ELR (cell line): ENCODE data around the gene AQP5.
"Not testable (repeated sequence)": the region's sequence is repeated elsewhere in the genome, so short reads cannot be mapped to it uniquely, and the experiment has no call there.

Source experiments
- DNase-seq: peaks from one replicate; pipeline ENCODE4 v3.0.0-alpha.2; 2015; ENCODE audit warnings: low read depth

The AQP5 gene

DNA sequence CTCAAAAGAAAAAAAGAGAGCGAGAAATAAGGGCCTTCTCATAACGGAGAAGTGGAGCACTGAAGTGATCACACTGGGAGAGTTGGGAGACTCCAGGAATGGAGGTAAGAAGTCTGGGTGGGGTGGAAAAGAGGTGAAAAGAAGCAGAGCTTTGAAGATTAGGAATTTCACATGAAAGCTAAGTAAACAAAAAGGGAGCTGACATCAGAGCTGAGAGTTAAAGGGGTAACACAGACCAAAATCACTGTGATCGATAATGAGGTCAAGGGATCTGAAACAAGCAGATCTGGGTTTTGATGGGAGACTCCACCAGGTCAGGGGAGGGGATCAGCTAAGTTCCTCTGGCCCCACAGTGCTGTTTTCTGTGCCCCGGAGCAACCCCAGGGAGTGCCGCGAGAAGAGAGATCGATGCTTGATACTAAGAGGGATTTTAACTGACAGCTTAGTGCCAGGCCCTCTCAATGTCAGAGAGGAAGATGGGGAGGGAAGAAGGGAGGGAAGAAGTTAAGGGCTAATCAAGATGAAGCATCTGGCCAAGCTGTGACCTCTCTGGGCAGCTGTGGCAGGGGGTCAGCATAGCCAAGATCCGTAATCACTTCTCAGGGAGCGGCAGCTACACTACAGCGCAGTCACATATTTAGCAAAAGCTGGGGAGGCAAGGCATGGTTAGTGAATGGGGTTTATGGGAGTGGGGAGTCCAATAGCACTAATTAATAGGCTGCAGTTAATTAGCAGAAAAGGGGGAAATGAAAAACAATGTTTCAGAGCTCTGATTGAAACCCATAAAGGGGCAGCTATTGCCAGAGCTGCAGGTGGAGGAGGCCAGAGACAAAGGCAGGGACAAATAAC is 19.1 kb downstream of the AQP5 start:
- no peak for DNase-seq

DNA sequence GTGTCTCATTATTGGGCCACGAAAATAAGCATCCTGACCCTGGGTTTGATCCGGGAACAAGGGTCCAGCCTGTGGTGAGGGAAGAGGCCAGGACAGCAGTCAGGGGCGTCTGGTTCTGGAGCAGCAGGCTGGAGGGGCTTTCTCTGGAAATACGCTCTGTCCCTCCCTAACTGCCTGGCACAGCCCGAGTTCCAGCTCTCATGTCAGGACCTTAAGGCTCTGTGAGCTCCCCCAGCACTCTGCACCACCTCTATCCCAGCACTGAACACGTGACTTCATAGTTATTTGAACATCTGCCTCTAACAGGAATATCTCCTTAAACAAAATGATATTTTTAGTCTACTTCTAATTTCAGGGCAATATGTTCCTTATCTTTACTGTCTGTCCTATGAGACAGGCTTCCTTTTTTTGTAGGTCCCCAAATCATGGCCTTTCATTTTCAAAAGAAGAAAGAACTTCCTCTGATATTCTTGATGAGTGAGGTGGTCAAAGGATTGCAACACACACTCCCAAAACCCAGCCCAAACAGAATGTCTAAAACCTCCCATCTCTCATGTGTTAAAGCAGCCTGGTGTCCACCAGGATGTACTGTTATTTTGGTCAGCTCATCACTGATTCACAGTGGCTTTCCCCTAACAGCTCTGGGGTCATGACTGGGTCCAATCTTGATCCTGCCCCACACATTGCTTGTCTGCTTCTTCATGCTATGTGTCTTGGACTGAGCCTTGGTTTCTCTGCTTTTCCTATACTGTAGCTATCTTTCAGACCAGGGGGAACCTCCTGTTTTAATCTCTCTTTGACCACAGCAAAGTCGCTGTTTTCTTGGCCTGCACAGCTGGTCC is 20.8 kb downstream of the AQP5 start:
- DNase-seq, result peak; percentile 58

DNA sequence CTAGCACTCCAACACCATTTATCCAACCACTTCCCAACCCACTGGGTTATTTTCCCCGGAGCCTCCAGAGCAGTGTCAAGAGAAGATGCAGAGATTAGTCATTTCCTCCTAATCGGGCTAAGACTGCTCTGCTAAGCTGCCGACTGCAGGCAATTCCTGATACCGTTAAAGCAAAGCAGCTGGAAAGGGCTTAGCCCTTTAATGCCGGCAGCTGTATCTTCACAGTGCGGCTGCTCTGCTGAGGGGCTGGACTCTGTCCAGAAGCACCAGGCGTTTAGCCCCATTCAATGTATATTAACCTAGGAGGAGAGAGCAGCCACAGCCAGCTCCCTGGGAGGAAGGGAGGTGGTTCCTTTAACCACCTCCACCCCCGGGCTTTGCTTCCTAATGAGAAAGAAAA is 22.2 kb downstream of the AQP5 start:
- DNase-seq, result peak; percentile 91

- DNase-seq, result peak; percentile 32
Measured at GRCh38 chr12:49984476-49985359, 23.0 kb downstream of the AQP5 start.

- DNase-seq, result peak; percentile 41
Measured at GRCh38 chr12:49985981-49986380, 24.3 kb downstream of the AQP5 start.

DNA sequence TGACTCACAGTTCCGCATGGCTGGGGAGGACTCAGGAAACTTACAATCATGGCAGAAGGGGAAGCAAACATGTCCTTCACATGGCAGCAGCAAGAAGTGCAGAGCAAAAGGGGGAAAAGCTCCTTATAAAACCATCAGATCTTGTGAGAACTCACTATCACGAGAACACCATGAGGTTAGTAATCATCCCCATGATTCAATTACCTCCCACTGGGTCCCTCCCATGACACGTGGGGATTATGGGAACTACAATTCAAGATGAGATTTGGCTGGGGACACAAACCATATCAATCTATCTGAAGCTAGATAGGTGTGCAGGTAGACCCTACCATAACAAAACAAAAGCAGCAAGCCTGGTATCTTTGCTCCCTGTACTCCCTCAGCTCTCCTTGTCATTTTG is 24.8 kb downstream of the AQP5 start:
- not testable (repeated sequence) for DNase-seq

DNA sequence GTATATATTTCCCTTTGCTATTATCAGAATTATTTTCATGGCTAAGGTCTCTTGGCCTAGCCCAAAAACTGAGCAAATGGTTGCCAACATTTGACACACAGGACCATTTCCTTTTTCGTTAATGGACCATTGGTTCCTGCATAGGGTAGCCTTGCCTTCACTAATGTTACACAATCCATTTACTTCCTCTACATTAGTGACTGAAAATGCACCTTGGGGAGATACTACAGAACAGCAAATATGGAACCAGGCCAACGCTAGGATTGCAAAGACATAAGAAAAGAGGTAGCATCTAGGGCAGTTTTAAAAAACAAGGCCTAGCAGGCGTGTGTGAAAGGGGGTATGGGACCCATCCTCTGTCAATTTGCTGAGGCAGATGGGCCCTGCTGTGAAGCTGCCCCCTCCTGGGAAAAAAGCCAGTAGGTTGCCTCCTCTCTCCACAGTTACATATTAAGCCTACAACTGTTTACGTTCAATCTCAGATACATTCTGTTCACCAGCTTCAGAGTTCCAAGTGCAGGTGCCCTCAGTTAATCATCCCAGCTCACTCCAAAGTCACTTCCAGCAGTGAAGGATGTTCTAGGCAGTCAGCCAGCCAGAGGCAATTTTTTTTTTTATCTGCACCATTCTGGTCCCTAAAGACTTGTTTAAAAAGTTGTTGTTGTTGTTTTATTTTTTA is 26.1 kb downstream of the AQP5 start:
- no peak for DNase-seq

- DNase-seq, result not testable (repeated sequence)
Measured at GRCh38 chr12:49989400-49989799, 27.7 kb downstream of the AQP5 start.

- DNase-seq, result no peak
Measured at GRCh38 chr12:49990273-49990672, 28.6 kb downstream of the AQP5 start.

DNA sequence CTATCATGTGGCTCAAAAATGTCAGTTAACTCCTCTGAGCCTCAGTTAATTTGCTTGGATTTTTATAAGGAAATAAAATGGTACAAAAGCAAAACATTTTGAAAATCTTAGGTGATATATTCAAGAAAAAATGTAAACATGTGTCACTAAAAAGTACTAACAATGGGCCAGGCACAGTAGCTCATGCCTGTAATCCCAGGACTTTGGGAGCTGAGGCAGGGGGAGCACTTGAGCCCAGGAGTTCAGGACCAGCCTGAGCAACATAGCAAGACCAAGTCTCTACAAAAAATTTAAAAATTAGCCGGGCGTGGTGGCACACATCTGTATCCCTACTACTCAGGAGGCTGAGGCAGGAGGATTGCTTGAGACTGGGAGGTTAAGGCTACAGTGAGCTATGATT is 36.8 kb downstream of the AQP5 start:
- DNase-seq, result no peak

DNA sequence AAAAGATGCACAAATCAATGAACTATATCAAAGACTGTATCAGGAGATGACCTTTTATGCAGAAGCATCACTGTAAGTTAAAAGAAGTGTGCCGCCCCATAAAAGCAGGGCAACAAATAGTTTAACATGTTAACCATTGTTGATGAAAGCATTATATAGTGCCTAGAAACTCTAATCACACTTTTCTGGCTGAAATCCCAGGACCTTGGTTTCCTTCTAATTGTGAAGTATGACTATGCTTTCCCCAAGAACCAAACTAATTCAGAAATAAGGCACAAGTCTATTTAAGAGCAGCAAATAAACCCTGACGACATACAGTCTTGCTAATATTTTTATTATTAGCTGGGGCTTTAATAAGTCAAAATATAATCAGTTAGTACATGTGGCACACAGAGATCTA is 41.9 kb downstream of the AQP5 start:
- no peak for DNase-seq

DNA sequence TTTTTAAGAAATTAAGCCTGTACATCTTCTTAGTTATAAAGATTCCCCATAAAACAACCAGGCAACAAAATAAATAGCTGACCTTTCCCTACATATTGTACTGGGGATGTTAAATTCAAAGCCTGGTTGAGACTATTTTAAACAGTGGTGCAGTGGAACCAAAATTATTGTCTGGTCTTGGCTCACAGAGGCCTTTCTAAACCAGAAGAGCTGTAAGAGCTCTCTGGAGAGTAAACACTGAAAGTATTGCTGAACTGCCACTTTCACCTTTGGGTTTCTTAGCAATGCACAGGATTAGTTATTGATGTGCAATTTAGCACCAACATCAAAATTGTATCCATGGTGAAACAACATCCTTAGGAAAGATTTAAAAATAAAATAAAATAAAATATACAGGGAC is 43.0 kb downstream of the AQP5 start:
- DNase-seq, result no peak

GRCh38 chr12:50005175-50005574 is 43.5 kb downstream of the AQP5 start:
- no peak for DNase-seq

DNA sequence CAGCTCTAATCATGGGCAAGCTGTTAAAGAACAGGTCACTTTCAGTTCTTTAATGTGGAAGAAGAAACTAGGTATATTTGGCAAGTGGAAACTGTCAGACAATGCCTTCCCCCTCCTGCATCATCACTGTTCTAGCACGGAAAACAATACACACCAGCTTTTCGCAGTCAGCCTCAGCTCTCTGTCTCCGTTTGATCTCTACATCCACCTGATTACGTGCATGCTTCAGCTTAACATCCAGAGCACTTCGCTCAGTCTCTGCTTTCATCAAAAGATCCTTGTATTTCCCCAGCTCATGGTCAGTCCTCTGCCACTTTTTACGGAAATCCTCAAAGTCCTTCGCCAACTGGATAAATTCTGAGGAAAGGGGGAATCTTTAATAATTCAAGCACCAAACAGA is 44.6 kb downstream of the AQP5 start:
- no peak for DNase-seq

DNA sequence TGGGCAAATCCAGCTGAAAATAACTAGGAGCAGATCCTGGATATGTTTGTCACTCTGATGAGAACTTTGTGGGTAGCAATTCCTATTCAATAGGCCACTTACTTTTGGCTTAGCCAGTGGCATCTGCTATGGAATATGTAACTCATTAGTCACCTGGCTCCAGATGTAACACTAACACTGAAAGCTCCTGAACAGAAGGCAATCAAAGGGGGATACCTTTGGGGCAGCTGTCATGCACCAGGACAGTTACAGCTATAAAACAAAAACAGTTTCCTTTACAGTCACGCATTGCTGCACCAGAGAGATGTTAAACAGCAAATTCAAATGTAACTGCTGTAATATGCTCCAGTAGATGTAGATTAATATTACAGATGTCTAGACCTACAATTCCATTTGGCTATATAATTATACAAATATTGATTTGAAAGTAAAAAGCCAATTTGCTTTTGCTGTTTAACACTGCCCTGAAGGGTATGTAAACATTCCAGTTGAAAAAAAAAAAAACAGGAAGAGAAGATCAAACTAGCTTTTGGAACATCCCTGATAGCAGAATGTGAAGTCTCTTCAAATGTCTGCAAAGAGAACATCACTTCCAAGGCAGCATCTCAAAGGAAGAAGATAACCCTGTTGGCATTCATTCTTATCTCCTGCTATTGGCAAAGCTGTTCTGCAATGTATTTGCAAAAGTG is 45.2 kb downstream of the AQP5 start:
- DNase-seq, result peak; percentile 78

- DNase-seq, result no peak
Measured at GRCh38 chr12:50013361-50014147, 51.9 kb downstream of the AQP5 start.

DNA sequence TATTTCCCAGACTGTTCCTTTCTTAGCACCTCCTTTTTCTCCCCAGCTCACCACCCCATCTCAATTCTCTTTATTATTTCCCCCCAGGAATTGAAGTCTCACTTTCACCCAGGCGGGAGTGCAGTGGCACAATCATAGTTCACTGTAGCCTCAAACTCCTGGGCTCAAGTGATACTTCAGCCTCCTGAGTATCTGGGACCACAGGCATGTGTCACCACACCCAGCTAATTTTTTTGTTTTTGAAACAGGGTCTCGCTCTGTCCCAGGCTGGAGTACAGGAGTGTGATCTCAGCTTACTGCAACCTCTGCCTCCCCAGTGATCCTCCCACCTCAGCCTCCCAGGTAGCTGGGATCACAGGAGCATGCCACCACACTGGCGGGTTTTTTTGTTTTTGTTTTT is 52.7 kb downstream of the AQP5 start:
- DNase-seq, result no peak
